Upper lobe of right lung (tissue), 1 donor: ENCODE data around the gene ZFHX3. TPM values are rescaled to one million over a fixed set of nuclear protein-coding genes. Genes with fewer than 3 reads are reported as not detected.

Source experiments
- ATAC-seq: fragments of 200-7000 bp; cut with Tn5 transposase; one replicate; pipeline ENCODE4 v1.9.1; 2020; ENCODE audit warnings: mild to moderate bottlenecking, moderate library complexity
- DNase-seq: peaks from one replicate; pipeline ENCODE4 v3.0.0-alpha.2; 2020
- H3K27ac ChIP-seq: fragments of 200-600 bp; one replicate; pipeline ENCODE4 v1.8.0; 2022
- H3K27me3 ChIP-seq: fragments of 200-600 bp; one replicate; pipeline ENCODE4 v1.8.0; 2022; ENCODE audit warnings: mild to moderate bottlenecking
- H3K36me3 ChIP-seq: fragments of 200-600 bp; one replicate; pipeline ENCODE4 v1.8.0; 2022
- H3K4me1 ChIP-seq: fragments of 200-600 bp; one replicate; pipeline ENCODE4 v1.8.0; 2022
- H3K4me3 ChIP-seq: fragments of 200-600 bp; one replicate; pipeline ENCODE4 v1.8.0; 2022; ENCODE audit warnings: mild to moderate bottlenecking
- H3K9me3 ChIP-seq: fragments of 200-600 bp; one replicate; pipeline ENCODE4 v1.8.0; 2022
- CTCF ChIP-seq: fragments of 200-600 bp; IDR thresholded peaks from one replicate; pipeline ENCODE4 v1.8.0; 2022; ENCODE audit warnings: antibody characterized with exemption
- intact Hi-C: fragments of 100-400 bp; cut with DNase I; formaldehyde crosslinking; loops from one replicate; pipeline ENCODE4 v1.11.0; 2022
- total RNA-seq: library from RNA; stranded (reverse); fragmentation: NEBNext Ultra II Directional; extraction: Animal tissue kit (Norgen Biotek cat#: 25700); gene quantifications from one replicate; pipeline ENCODE4 v1.2.1, GENCODE V29; 2021
- donor health status: DM: no; HTN: yes; CAD: no; lungs with severe emphysema.

Gene ZFHX3
- total RNA-seq, 1 donor from 2014 or later: 29.0 TPM

- intact Hi-C loops: no loop called here
- no peaks in the 10 kb centered on the region for H3K9me3 ChIP-seq
- no peaks in the 10 kb centered on the region for H3K36me3 ChIP-seq
- no peak overlapping the region for H3K4me3 ChIP-seq
- peak; percentile 38 for DNase-seq
- TF ChIP-seq CTCF: no peak
- peak overlapping the region; percentile 39 for H3K27ac ChIP-seq
- H3K27me3 ChIP-seq: no peaks in the 10 kb centered on the region
- peaks cover 30% of the 10 kb centered on the region for H3K4me1 ChIP-seq
- no peak for ATAC-seq
Measured at GRCh38 chr16:73019457-73020362, 28.2 kb downstream of the ZFHX3 start.

- Histone ChIP-seq H3K27me3 (no peaks in the 10 kb centered on the region), H3K9me3 (no peaks in the 10 kb centered on the region), H3K4me3 (no peak overlapping the region), H3K27ac (no peak overlapping the region), H3K36me3 (no peaks in the 10 kb centered on the region), H3K4me1 (peaks cover 23% of the 10 kb centered on the region)
- TF ChIP-seq CTCF: no peak
- ATAC-seq (no peak), DNase-seq (no peak)
- intact Hi-C loops: no loop called here
Measured at GRCh38 chr16:73018821-73019456, 29.0 kb downstream of the ZFHX3 start.

DNA sequence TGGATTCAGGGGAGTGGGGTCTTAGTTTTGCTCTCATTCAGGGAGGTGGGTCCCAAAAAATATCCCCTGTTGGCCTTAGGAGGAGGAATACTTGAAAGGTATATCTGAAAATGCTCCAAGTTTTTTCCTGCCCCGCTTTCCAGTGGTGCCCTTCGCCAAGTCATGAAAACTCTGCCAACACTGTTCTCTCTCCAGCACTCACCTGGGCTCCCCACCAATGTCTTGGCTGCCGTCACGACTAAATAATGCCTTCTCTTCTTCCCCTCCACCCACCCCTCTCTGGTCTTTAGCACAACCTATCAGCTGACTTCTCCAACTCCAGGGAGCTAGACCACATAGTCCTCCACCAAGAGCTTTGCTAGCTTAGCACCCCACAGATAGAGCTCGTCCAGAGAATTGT is 30.6 kb downstream of the ZFHX3 start:
- intact Hi-C loops: no loop called here
- no peak for TF ChIP-seq CTCF
- no peak overlapping the region for H3K27ac ChIP-seq
- ATAC-seq (no peak), DNase-seq (no peak)
- H3K4me1 ChIP-seq: peaks cover 23% of the 10 kb centered on the region
- H3K36me3 ChIP-seq: no peaks in the 10 kb centered on the region
- H3K9me3 ChIP-seq: no peaks in the 10 kb centered on the region
- no peak overlapping the region for H3K4me3 ChIP-seq
- H3K27me3 ChIP-seq: no peaks in the 10 kb centered on the region

- Histone ChIP-seq H3K4me1 (peaks cover 23% of the 10 kb centered on the region), H3K36me3 (no peaks in the 10 kb centered on the region), H3K4me3 (no peak overlapping the region), H3K9me3 (no peaks in the 10 kb centered on the region), H3K27ac (no peak overlapping the region), H3K27me3 (no peaks in the 10 kb centered on the region)
- peak; percentile 1 for ATAC-seq
- DNase-seq: no peak
- intact Hi-C loops: no loop called here
- no peak for TF ChIP-seq CTCF
Measured at GRCh38 chr16:73016488-73016830, 31.5 kb downstream of the ZFHX3 start.

GRCh38 chr16:73015612-73016487 is 32.1 kb downstream of the ZFHX3 start:
- peaks cover 23% of the 10 kb centered on the region for H3K4me1 ChIP-seq
- peak overlapping the region; percentile 48 for H3K27ac ChIP-seq
- no peak overlapping the region for H3K4me3 ChIP-seq
- ATAC-seq: peak; percentile 79
- peak; percentile 88 for DNase-seq
- H3K27me3 ChIP-seq: no peaks in the 10 kb centered on the region
- intact Hi-C loops: no loop called here
- no peaks in the 10 kb centered on the region for H3K9me3 ChIP-seq
- no peaks in the 10 kb centered on the region for H3K36me3 ChIP-seq
- no peak for TF ChIP-seq CTCF
